ENCODE data around the gene ALOX15B. TPM values are rescaled to one million over a fixed set of nuclear protein-coding genes. Genes with fewer than 3 reads are reported as not detected.

The ALOX15B gene
- total and polyA plus RNA-seq, 10 donors: 0.13 to 7.8 (median 2.7) TPM

DNA sequence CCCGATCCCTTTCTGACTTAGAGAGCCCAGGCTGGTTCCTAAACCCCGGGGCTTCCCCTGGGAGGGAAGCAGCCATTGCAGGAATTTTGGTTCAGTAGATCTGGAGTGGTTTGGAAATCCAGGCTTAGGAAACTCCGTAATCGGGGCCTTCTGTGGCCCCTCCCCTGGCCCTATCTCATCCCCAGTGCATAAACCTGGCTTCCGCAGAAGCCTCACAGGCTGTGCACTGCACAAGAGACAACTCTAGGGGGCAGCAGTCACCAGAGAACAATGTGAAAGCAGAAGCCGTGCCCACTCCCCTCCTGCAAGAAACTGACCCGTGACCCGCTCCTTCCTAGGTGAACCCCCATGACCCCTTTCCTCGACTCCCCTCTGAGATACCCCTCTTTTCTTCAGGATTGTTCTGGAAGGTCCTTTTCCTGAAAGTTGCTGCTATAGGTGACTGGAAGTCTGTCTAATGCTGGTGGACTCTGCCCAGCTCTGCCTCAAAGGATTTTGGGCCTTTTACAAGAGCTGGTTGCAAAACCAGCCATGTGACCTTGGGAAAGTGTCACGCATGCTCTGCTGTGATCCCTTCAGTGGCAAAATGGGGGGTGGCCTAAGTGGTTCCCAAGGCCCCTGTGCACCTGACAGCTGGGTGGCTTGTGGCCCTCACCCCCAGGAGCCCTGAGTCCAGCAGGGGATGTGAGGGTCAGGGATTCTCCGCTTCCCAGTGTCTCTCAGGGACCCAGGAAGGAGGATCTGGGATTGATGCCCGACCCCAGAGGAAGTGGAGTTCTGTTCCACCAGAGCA lies 22.0 kb upstream of the ALOX15B start:
- intact Hi-C loops (cut with DNase I; ENCODE audit: low total_unique reads): no loop called here
- H3K27me3 ChIP-seq (replicated peaks in 1 of 7): peaks cover 0 to 76% (median 22%) of the 10 kb centered on the region in 7 donors
- 18 to 23% (median 20%) methylated on average over 10 to 12 of the region's 12 CpGs for WGBS, 5 donors
- peak; percentile 81 for DNase-seq
- no peaks in the 10 kb centered on the region for H3K9me3 ChIP-seq
- TF ChIP-seq POLR2AphosphoS5 (IDR thresholded peaks at IDR 0.05) (no peak), POLR2A (IDR thresholded peaks at IDR 0.05) (no peak)
- TF ChIP-seq, protein P1, sequence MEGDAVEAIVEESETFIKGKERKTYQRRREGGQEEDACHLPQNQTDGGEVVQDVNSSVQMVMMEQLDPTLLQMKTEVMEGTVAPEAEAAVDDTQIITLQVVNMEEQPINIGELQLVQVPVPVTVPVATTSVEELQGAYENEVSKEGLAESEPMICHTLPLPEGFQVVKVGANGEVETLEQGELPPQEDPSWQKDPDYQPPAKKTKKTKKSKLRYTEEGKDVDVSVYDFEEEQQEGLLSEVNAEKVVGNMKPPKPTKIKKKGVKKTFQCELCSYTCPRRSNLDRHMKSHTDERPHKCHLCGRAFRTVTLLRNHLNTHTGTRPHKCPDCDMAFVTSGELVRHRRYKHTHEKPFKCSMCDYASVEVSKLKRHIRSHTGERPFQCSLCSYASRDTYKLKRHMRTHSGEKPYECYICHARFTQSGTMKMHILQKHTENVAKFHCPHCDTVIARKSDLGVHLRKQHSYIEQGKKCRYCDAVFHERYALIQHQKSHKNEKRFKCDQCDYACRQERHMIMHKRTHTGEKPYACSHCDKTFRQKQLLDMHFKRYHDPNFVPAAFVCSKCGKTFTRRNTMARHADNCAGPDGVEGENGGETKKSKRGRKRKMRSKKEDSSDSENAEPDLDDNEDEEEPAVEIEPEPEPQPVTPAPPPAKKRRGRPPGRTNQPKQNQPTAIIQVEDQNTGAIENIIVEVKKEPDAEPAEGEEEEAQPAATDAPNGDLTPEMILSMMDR (IDR thresholded peaks at IDR 0.05 in 8 of 11, conservative IDR thresholded peaks at IDR 0.05 in 3 of 11): peak; percentile 34 to 88 (median 57)
- peaks cover 10 to 66% (median 40%) of the 10 kb centered on the region in 6 donors for H3K4me1 ChIP-seq
- peak overlapping the region in 4 of 8 donors; percentile 24 to 79 (median 70) for H3K27ac ChIP-seq
- H3K36me3 ChIP-seq: no peaks in the 10 kb centered on the region
- H3K4me3 ChIP-seq: peak overlapping the region; percentile 2 to 68 (median 33)

DNA sequence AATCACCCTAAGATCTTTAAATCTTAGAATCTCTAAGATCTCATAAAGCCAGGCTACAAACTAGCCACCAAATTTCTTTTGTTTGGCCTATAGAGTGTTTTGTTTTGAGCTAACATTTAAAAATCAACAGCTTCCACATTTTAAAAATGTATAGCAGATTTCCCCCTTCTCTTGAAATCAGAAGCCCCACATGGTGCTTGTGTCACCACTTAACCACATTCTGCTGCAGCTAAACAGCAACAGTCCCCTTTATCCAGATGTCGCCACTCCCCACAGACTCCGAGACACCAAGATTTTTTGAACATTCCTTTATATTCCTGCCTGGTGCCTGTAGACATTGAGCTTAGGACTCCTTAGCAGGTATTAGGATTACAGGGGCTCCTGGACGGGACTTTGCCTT lies 20.4 kb upstream of the ALOX15B start:
- DNase-seq: no peak
- Histone ChIP-seq H3K4me1 (peaks cover 10 to 66% (median 35%) of the 10 kb centered on the region in 6 donors), H3K4me3 (no peak overlapping the region), H3K36me3 (no peaks in the 10 kb centered on the region), H3K27me3 (replicated peaks in 1 of 7) (peaks cover 0 to 60% (median 22%) of the 10 kb centered on the region in 7 donors), H3K27ac (peak overlapping the region in 1 of 8 donors; percentile 77), H3K9me3 (no peaks in the 10 kb centered on the region)
- WGBS, 5 donors: 39 to 53% (median 46%) methylated on average over 3 of the region's 3 CpGs
- intact Hi-C loops (cut with DNase I; ENCODE audit: low total_unique reads): no loop called here
- TF ChIP-seq, protein P1 (IDR thresholded peaks at IDR 0.05 in 8 of 11, conservative IDR thresholded peaks at IDR 0.05 in 3 of 11): no peak
- no peak for TF ChIP-seq POLR2AphosphoS5 (IDR thresholded peaks at IDR 0.05)
- no peak for TF ChIP-seq POLR2A (IDR thresholded peaks at IDR 0.05)

DNA sequence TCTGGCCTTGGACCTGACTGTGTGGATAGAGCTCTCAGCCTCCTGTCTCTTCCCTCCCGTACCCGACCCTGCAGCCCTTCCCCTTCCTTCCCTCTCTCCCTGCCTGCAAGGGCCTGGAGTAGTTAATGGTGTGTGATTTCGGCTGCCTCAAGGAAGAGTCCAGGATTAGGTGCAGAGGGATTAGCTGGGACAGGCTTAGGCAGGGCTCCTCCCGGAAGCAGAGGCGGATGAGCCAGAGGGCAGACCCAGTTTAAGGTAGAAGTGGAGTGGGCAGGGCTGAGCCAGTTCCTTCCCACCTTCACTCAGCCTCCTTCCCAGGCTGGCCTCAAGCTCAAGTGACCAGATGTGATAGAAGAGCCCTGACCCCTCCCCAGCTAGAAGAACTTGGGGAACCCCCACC lies 19.7 kb upstream of the ALOX15B start:
- no peaks in the 10 kb centered on the region for H3K9me3 ChIP-seq
- peak overlapping the region in 1 of 8 donors; percentile 43 for H3K27ac ChIP-seq
- H3K36me3 ChIP-seq: no peaks in the 10 kb centered on the region
- H3K27me3 ChIP-seq (replicated peaks in 1 of 7): peaks cover 0 to 53% (median 22%) of the 10 kb centered on the region in 7 donors
- TF ChIP-seq, protein P1 (IDR thresholded peaks at IDR 0.05 in 8 of 11, conservative IDR thresholded peaks at IDR 0.05 in 3 of 11): no peak
- no peak for TF ChIP-seq POLR2A (IDR thresholded peaks at IDR 0.05)
- no peak for TF ChIP-seq POLR2AphosphoS5 (IDR thresholded peaks at IDR 0.05)
- peak; percentile 46 for DNase-seq
- intact Hi-C loops (cut with DNase I; ENCODE audit: low total_unique reads): no loop called here
- H3K4me3 ChIP-seq: no peak overlapping the region
- peaks cover 10 to 67% (median 33%) of the 10 kb centered on the region in 6 donors for H3K4me1 ChIP-seq
- WGBS, 5 donors: 36 to 69% (median 39%) methylated on average over 5 of the region's 5 CpGs
